Measurements from ENCODE around the gene PSMA2. TPM values are rescaled to one million over a fixed set of nuclear protein-coding genes. Genes with fewer than 3 reads are reported as not detected.

The PSMA2 gene
- polyA plus RNA-seq, 1 donor (not counting 4 experiments of a cell fraction or from before 2014, with no cell fraction given): 251 TPM

- peaks cover 23% of the 10 kb centered on the region for H3K4me1 ChIP-seq (ENCODE audit: control insufficient read depth, extremely low read depth, insufficient read depth, low read length)
- dilution Hi-C loops (cut with MboI; ENCODE audit: extremely low pct_ligation_motif_present, low sequenced_read_pairs): no loop called here
Observed at GRCh38 chr7:42931447-42931833, 534 bp downstream of the PSMA2 start.

GRCh38 chr7:42930889-42931288, 1.1 kb downstream of the PSMA2 start:
- dilution Hi-C loops (cut with MboI; ENCODE audit: extremely low pct_ligation_motif_present, low sequenced_read_pairs): no loop called here
- Histone ChIP-seq H3K9me3 (ENCODE audit: control insufficient read depth, low read depth, low read length) (no peaks in the 10 kb centered on the region), H3K4me2 (ENCODE audit: control insufficient read depth, extremely low read depth, insufficient read depth, low read depth, low read length) (peak overlapping the region; percentile 89), H3K27ac (ENCODE audit: control insufficient read depth, insufficient read depth, low read length) (peak overlapping the region; percentile 97), H3K27me3 (ENCODE audit: control insufficient read depth, extremely low read depth, insufficient read depth, low read length) (no peaks in the 10 kb centered on the region), H4K20me1 (ENCODE audit: control insufficient read depth, extremely low read depth, insufficient read depth, low read length) (no peaks in the 10 kb centered on the region), H2AFZ (ENCODE audit: control insufficient read depth, low read length) (no peak overlapping the region), H3K4me1 (ENCODE audit: control insufficient read depth, extremely low read depth, insufficient read depth, low read length) (peaks cover 24% of the 10 kb centered on the region), H3K9me1 (ENCODE audit: control insufficient read depth, extremely low read depth, insufficient read depth, low read length) (no peaks in the 10 kb centered on the region), H3K4me3 (ENCODE audit: control insufficient read depth in 2 of 3, extremely low read depth in 1 of 3, insufficient read depth in 2 of 3, low read depth in 1 of 3, low read length in 3 of 3) (peak overlapping the region; percentile 95 to 98 (median 98)), H3K79me2 (ENCODE audit: control insufficient read depth, insufficient read depth, low read length) (peaks cover 88% of the 10 kb centered on the region), H3K36me3 (ENCODE audit: control insufficient read depth in 2 of 2, extremely low read depth in 1 of 2, insufficient read depth in 2 of 2, low read length in 2 of 2) (peaks cover 6 to 15% of the 10 kb centered on the region in 2 experiments), H3K9ac (ENCODE audit: control insufficient read depth, extremely low read depth, insufficient read depth, low read length) (peak overlapping the region; percentile 99)
- no peak for TF ChIP-seq CTCF (optimal IDR thresholded peaks at IDR 0.05 in 1 of 3, IDR thresholded peaks at IDR 0.05 in 1 of 3, conservative IDR thresholded peaks at IDR 0.05 in 1 of 3; ENCODE audit: extremely low read depth in 1 of 3, insufficient read depth in 2 of 3, low read length in 3 of 3)
- no peak for TF ChIP-seq EZH2 (IDR thresholded peaks at IDR 0.05; ENCODE audit: low read length)
- no peak for DNase-seq (ENCODE audit: low read depth, low spot score)
- no peak for FAIRE-seq

More at GRCh38 chr7:42931447-42931833, 534 bp downstream of the PSMA2 start:
- H4K20me1 ChIP-seq (ENCODE audit: control insufficient read depth, extremely low read depth, insufficient read depth, low read length): no peaks in the 10 kb centered on the region
- H3K27ac ChIP-seq (ENCODE audit: control insufficient read depth, insufficient read depth, low read length): peak overlapping the region; percentile 97
- FAIRE-seq (no peak), DNase-seq (ENCODE audit: low read depth, low spot score) (no peak)
- H3K9me3 ChIP-seq (ENCODE audit: control insufficient read depth, low read depth, low read length): no peaks in the 10 kb centered on the region
- H3K27me3 ChIP-seq (ENCODE audit: control insufficient read depth, extremely low read depth, insufficient read depth, low read length): no peaks in the 10 kb centered on the region
- H3K9ac ChIP-seq (ENCODE audit: control insufficient read depth, extremely low read depth, insufficient read depth, low read length): peak overlapping the region; percentile 99
- H3K36me3 ChIP-seq (ENCODE audit: control insufficient read depth in 2 of 2, extremely low read depth in 1 of 2, insufficient read depth in 2 of 2, low read length in 2 of 2): peaks cover 6 to 12% of the 10 kb centered on the region in 2 experiments
- H3K9me1 ChIP-seq (ENCODE audit: control insufficient read depth, extremely low read depth, insufficient read depth, low read length): no peaks in the 10 kb centered on the region
- H3K79me2 ChIP-seq (ENCODE audit: control insufficient read depth, insufficient read depth, low read length): peaks cover 87% of the 10 kb centered on the region
- peak overlapping the region; percentile 99 for H2AFZ ChIP-seq (ENCODE audit: control insufficient read depth, low read length)
- TF ChIP-seq CTCF (optimal IDR thresholded peaks at IDR 0.05 in 1 of 3, IDR thresholded peaks at IDR 0.05 in 1 of 3, conservative IDR thresholded peaks at IDR 0.05 in 1 of 3; ENCODE audit: extremely low read depth in 1 of 3, insufficient read depth in 2 of 3, low read length in 3 of 3) (no peak), EZH2 (IDR thresholded peaks at IDR 0.05; ENCODE audit: low read length) (no peak)
- H3K4me3 ChIP-seq (ENCODE audit: control insufficient read depth in 2 of 3, extremely low read depth in 1 of 3, insufficient read depth in 2 of 3, low read depth in 1 of 3, low read length in 3 of 3): peak overlapping the region; percentile 95 to 98 (median 98)
- peak overlapping the region; percentile 89 for H3K4me2 ChIP-seq (ENCODE audit: control insufficient read depth, extremely low read depth, insufficient read depth, low read depth, low read length)
